ENCODE results near the gene FAM171A2. TPM values are rescaled to one million over a fixed set of nuclear protein-coding genes. Genes with fewer than 3 reads are reported as not detected.
A peak's percentile ranks its signal among the peaks of the same experiment; 100 is the strongest.

Gene FAM171A2
- 14.8 to 20.6 TPM (median 18.6 TPM) in 3 replicates for total RNA-seq
- long read RNA-seq, transcript FAM171A2-201 (8 exons, 3,160 nt) = major isoform, 24 of 28 reads
- long read RNA-seq, partial matches to known transcripts = 3 of 28 reads
- long read RNA-seq, other reads (novel, unspliced or antisense) = 1 of 28 reads

DNA sequence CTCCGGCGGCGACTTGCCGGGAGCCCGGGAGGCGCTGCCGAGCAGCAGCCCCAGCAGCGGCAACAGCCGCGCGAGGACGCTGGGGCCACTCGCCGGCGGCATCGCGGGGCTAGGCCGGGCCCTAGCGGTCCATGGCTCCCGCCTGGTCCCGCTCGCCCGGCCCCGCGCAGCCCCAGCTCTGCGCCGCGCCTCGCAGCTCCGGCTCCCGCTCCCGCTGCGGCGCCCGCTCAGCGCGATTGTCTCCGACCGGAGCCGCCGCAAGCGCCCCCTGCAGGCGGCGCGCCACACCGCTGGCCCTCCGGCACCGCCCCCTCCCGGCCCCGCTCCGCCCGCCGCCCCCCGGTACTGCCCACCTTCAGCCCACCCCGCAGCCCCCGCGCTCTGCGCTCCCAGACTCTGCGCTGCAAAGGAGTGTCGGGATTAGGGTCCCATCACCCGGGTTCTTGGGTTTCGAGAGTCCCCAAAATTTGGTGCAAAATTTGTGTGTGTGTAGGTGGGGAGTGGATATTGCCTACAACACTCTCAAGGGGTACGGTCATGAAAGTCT lies at the start of gene FAM171A2:
FAM171A2 (minus strand) TSS at position 241 of the 547 bp plus-strand sequence; CDS start at position 102, 139 bp downstream.
- Mint-ChIP-seq H3K4me1 (ENCODE audit: low read depth) (peaks cover 23% of the 10 kb centered on the region), H3K4me3 (ENCODE audit: unreplicated experiment) (peak within 1 kb of the TSS; percentile 80), H3K27ac (ENCODE audit: unreplicated experiment) (no peak within 1 kb of the TSS)

DNA sequence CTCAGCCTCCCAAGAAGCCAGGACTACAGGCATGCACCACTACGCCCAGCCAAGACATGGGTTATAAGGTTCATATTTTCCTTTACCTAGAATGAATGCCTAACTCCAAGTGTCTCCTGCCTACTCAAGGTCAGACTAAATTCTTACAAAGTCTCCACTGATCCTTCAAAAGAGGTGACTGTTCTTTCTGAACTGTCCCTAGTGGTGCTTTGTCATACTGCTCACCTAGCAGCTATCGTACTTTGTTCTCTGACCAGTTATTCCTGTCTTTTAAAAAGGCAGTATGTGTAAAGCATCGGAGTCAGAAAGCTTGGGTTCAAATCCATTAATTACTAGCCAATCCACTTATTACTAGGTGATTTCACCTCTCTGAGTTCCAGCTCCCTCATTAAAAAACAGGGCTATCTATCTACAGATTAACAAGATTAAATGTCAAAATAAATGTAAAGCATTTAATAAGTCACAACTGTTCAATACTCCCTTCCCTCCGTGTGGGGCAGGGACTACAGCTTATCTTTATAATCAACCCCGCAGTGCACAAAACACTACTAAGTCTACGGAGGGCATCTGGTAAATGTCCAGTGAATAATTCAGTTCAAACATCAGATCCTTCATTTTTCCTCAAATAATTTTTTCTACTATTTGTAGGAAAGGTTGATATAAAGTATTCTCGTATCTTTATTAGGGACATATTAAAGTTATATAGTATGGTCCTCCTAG lies 45.8 kb upstream of the FAM171A2 start:
- Mint-ChIP-seq H3K27me3 (ENCODE audit: low read depth) (no peaks in the 10 kb centered on the region), H3K27ac (ENCODE audit: unreplicated experiment) (no peak overlapping the region), H3K4me1 (ENCODE audit: low read depth) (peaks cover 9% of the 10 kb centered on the region)

More for the DNA sequence above, at the start of gene FAM171A2:
- DNase-seq (ENCODE audit: low spot score) = no peak
- no peaks in the 10 kb centered on the region for H3K9me3 Mint-ChIP-seq (ENCODE audit: low read depth)
- peaks cover 11% of the 10 kb centered on the region for H3K27me3 Mint-ChIP-seq (ENCODE audit: low read depth)
- no peaks in the 10 kb centered on the region for H3K36me3 Mint-ChIP-seq (ENCODE audit: low read depth)
- TF ChIP-seq, protein P1, sequence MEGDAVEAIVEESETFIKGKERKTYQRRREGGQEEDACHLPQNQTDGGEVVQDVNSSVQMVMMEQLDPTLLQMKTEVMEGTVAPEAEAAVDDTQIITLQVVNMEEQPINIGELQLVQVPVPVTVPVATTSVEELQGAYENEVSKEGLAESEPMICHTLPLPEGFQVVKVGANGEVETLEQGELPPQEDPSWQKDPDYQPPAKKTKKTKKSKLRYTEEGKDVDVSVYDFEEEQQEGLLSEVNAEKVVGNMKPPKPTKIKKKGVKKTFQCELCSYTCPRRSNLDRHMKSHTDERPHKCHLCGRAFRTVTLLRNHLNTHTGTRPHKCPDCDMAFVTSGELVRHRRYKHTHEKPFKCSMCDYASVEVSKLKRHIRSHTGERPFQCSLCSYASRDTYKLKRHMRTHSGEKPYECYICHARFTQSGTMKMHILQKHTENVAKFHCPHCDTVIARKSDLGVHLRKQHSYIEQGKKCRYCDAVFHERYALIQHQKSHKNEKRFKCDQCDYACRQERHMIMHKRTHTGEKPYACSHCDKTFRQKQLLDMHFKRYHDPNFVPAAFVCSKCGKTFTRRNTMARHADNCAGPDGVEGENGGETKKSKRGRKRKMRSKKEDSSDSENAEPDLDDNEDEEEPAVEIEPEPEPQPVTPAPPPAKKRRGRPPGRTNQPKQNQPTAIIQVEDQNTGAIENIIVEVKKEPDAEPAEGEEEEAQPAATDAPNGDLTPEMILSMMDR (IDR thresholded peaks at IDR 0.05) = peak; percentile 87

DNA sequence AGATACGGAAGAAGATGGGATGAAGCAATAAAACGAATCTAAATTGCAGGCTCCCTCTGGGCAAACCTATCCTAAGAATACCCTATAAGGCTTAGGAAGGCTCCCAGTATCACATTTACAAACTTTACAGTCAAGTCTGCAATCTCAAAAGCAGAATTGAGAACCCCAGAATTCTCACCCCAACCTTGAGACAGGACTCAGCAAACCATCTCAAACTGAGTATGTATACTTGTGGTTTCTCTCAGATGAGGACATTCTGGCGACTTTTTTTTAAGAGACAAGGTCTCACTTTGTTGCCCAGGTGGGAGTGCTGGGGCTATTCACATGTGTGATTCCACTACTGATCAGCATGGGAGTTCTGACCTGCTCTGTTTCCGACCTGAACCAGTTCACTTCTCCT lies 45.1 kb upstream of the FAM171A2 start:
- Mint-ChIP-seq H3K9me3 (ENCODE audit: low read depth) (no peaks in the 10 kb centered on the region), H3K4me1 (ENCODE audit: low read depth) (peaks cover 9% of the 10 kb centered on the region), H3K4me3 (ENCODE audit: unreplicated experiment) (no peak overlapping the region), H3K27ac (ENCODE audit: unreplicated experiment) (no peak overlapping the region), H3K36me3 (ENCODE audit: low read depth) (peaks cover 6% of the 10 kb centered on the region), H3K27me3 (ENCODE audit: low read depth) (no peaks in the 10 kb centered on the region)
- TF ChIP-seq, protein P1 (IDR thresholded peaks at IDR 0.05) = no peak
- DNase-seq (ENCODE audit: low spot score) = no peak

More for the DNA sequence above, 45.8 kb upstream of the FAM171A2 start:
- DNase-seq (ENCODE audit: low spot score) = no peak
- TF ChIP-seq, protein P1 (IDR thresholded peaks at IDR 0.05) = peak; percentile 24
- H3K36me3 Mint-ChIP-seq (ENCODE audit: low read depth) = peaks cover 7% of the 10 kb centered on the region
- H3K9me3 Mint-ChIP-seq (ENCODE audit: low read depth) = no peaks in the 10 kb centered on the region
- no peak overlapping the region for H3K4me3 Mint-ChIP-seq (ENCODE audit: unreplicated experiment)

DNA sequence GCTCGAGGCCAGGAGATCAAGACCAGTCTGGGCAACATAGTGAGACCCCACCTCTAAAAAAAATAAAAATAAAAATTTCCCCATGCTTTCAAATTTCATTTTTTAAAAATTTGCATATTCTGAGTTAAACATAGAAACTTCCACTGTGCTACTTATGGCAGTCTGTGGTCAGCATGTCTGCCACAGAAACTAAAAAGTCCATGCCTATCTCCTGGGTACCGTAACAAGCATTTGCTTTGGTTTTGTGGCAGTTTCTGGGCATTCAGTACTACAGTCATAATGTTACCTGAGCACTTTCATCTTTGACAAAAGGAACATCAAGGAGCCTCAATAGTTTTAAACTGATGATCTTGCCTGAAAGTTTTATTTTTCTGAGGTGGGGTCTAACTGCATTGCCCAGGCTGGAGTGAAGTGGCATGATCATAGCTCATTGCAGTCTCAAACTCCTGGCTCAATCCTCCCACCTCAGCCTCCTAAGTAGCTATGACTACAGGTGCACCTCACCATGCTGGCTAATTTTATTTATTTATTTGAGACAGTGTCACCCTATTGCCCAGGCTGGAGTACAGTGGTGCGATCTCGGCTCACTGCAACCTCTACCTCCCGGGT lies 39.0 kb upstream of the FAM171A2 start:
- TF ChIP-seq, protein P1 (IDR thresholded peaks at IDR 0.05) = no peak
- Mint-ChIP-seq H3K4me3 (ENCODE audit: unreplicated experiment) (no peak overlapping the region), H3K36me3 (ENCODE audit: low read depth) (peaks cover 20% of the 10 kb centered on the region)

DNA sequence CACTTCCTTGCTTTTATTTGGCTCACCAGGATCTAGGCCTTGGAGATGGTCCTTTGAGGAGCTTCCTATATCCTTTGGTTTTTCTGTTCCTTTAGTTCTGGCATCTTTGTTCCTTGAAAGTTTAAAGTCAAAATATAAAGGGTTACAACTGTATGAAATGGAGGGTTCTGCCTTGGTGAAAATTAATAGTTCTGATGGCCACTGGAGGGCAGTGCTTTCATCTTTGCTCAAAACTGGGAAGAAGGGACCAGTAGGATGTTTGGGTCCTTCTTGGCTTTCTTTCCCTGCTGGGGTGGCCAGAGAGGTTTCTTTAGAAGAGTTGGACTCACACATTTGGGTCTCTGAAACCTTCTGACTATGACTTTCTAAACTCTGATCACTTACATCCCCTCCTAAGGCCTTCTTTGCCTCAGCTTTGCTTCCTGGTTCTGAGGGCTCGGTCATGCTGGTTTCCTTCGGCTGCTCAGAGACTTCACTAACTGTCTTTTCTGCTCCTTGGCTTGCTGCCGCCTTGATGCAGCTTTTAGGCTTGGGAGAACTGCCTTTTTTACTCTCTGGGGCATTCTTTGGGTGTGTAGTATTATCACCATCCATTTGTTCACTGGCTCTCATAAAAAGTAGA lies 36.7 kb upstream of the FAM171A2 start:
- H3K36me3 Mint-ChIP-seq (ENCODE audit: low read depth) = peaks cover 24% of the 10 kb centered on the region
- no peaks in the 10 kb centered on the region for H3K4me1 Mint-ChIP-seq (ENCODE audit: low read depth)
- DNase-seq (ENCODE audit: low spot score) = no peak
- no peaks in the 10 kb centered on the region for H3K9me3 Mint-ChIP-seq (ENCODE audit: low read depth)
- H3K27me3 Mint-ChIP-seq (ENCODE audit: low read depth) = no peaks in the 10 kb centered on the region
- no peak overlapping the region for H3K4me3 Mint-ChIP-seq (ENCODE audit: unreplicated experiment)
- TF ChIP-seq, protein P1 (IDR thresholded peaks at IDR 0.05) = peak; percentile 84
- no peak overlapping the region for H3K27ac Mint-ChIP-seq (ENCODE audit: unreplicated experiment)

More for the DNA sequence above, 39.0 kb upstream of the FAM171A2 start:
- no peak overlapping the region for H3K27ac Mint-ChIP-seq (ENCODE audit: unreplicated experiment)
- no peaks in the 10 kb centered on the region for H3K9me3 Mint-ChIP-seq (ENCODE audit: low read depth)
- DNase-seq (ENCODE audit: low spot score) = no peak
- H3K27me3 Mint-ChIP-seq (ENCODE audit: low read depth) = no peaks in the 10 kb centered on the region
- H3K4me1 Mint-ChIP-seq (ENCODE audit: low read depth) = peaks cover 9% of the 10 kb centered on the region
